A549 (cell line): ENCODE data around the gene MAF. TPM values are rescaled to one million over a fixed set of nuclear protein-coding genes. Genes with fewer than 3 reads are reported as not detected.

ENCODE experiments used
- ATAC-seq, 2 experiments: fragments of 200-7000 bp in 1 of 2; fragments of >200 bp in 1 of 2; cut with Nextera tagmentation in 1 of 2; cut with Tn5 transposase in 1 of 2; 3 replicates each; pipeline versions ENCODE4 v1.8.0 to v1.9.1; 2018 to 2020; ENCODE audit warnings: mild to moderate bottlenecking in 1 of 2, moderate library complexity in 1 of 2
- CTCF ChIA-PET: fragments of 300-600 bp; sonication (Branson Sonifier 250); formaldehyde crosslinking; extraction: SDS; loops from one replicate; lab custom pipeline; 2021; ENCODE audit warnings: antibody characterized with exemption, inconsistent platforms; lab: Yijun Ruan, JAX
- POLR2A ChIA-PET: fragments of 350-600 bp; formaldehyde crosslinking; extraction: SDS; loops from one replicate; lab custom pipeline; 2021; ENCODE audit warnings: antibody characterized with exemption, inconsistent platforms; lab: Yijun Ruan, JAX
- DNase-seq, 2 experiments: peaks; one replicate each; pipeline versions ENCODE4 v3.0.0 to v3.0.0-alpha.2; 2011 to 2016; ENCODE audit warnings: low read depth in 1 of 2, low spot score in 1 of 2
- FAIRE-seq: peaks from 2 replicates; lab custom pipeline; 2011; peaks lifted over from hg19 to GRCh38; lab: Jason Lieb, UNC
- H3K27ac ChIP-seq, 2 experiments: fragments of >200 bp; sonication (Bioruptor Twin); formaldehyde crosslinking; 3 replicates each; pipeline ENCODE4 v1.5.1; 2016 to 2017
- H3K4me1 ChIP-seq: fragments of >200 bp; sonication (Bioruptor Twin); formaldehyde crosslinking; 3 replicates; pipeline ENCODE4 v1.6.1; 2016
- H3K4me2 ChIP-seq: fragments of >200 bp; sonication (Bioruptor Twin); formaldehyde crosslinking; 3 replicates; pipeline ENCODE4 v1.6.1; 2016
- H3K4me3 ChIP-seq: fragments of >200 bp; sonication (Bioruptor Twin); formaldehyde crosslinking; 3 replicates; pipeline ENCODE4 v1.5.1; 2016
- H3K9me3 ChIP-seq: fragments of >200 bp; sonication (Bioruptor Twin); formaldehyde crosslinking; 3 replicates; pipeline ENCODE4 v1.6.1; 2016
- BHLHE40 ChIP-seq: IDR thresholded peaks from 2 replicates; pipeline ENCODE4 v1.6.1; 2012; ENCODE audit warnings: low read depth, low read length, inconsistent platforms
- CBX2 ChIP-seq: fragments of 200-600 bp; sonication (generic); IDR thresholded peaks from 2 replicates; pipeline ENCODE4 v1.6.1; 2016; ENCODE audit warnings: low read depth, mild to moderate bottlenecking, borderline replicate concordance
- CHD2 ChIP-seq: fragments of 150-350 bp; IDR thresholded peaks from 2 replicates; pipeline ENCODE4 v1.6.1; 2014; ENCODE audit warnings: low read length; ENCODE audit not compliant: partially characterized antibody
- CHD4 ChIP-seq: fragments of 200-600 bp; sonication (generic); IDR thresholded peaks from 2 replicates; pipeline ENCODE4 v1.6.1; 2016; ENCODE audit warnings: antibody characterized with exemption, mild to moderate bottlenecking, borderline replicate concordance
- EHF ChIP-seq: fragments of 250-450 bp; sonication (Bioruptor Pico); IDR thresholded peaks from 2 replicates; pipeline ENCODE4 v1.5.0; 2020; ENCODE audit warnings: mild to moderate bottlenecking
- ESRRA ChIP-seq: fragments of 150-350 bp; IDR thresholded peaks from 2 replicates; pipeline ENCODE4 v1.6.1; 2014; ENCODE audit warnings: mild to moderate bottlenecking, low read length, borderline replicate concordance
- FOSB ChIP-seq: fragments of 250-450 bp; sonication (Bioruptor Pico); IDR thresholded peaks from 2 replicates; pipeline ENCODE4 v1.5.0; 2020; ENCODE audit warnings: mild to moderate bottlenecking, moderate library complexity
- HEYL ChIP-seq: fragments of 250-450 bp; sonication (Bioruptor Pico); IDR thresholded peaks from 2 replicates; pipeline ENCODE4 v1.8.0; 2021; ENCODE audit warnings: mild to moderate bottlenecking, moderate library complexity
- HOXA7 ChIP-seq: fragments of 250-450 bp; sonication (Bioruptor Pico); IDR thresholded peaks from 2 replicates; pipeline ENCODE4 v1.5.0; 2020; ENCODE audit warnings: mild to moderate bottlenecking, moderate library complexity
- KDM1A ChIP-seq: fragments of 200-600 bp; sonication (generic); IDR thresholded peaks from 2 replicates; pipeline ENCODE4 v1.6.1; 2016; ENCODE audit warnings: low read depth, mild to moderate bottlenecking
- NFE2L2 ChIP-seq: fragments of 150-350 bp; conservative IDR thresholded peaks from 2 replicates; pipeline ENCODE4 v1.6.1; 2014; ENCODE audit warnings: low read length
- RAD21 ChIP-seq, 2 experiments: fragments of >200 bp in 1 of 2; sonication (Bioruptor Twin) in 1 of 2; formaldehyde crosslinking in 1 of 2; IDR thresholded peaks in 1 of 2; conservative IDR thresholded peaks in 1 of 2; 2 replicates in 1 of 2; 3 replicates in 1 of 2; pipeline ENCODE4 v1.6.1; 2012 to 2018; ENCODE audit warnings: inconsistent platforms in 1 of 2
- RCOR1 ChIP-seq: fragments of 150-350 bp; IDR thresholded peaks from 2 replicates; pipeline ENCODE4 v1.6.1; 2014; ENCODE audit warnings: antibody characterized with exemption, low read length, low read depth
- RFX5 ChIP-seq: fragments of 450-650 bp; IDR thresholded peaks from 2 replicates; pipeline ENCODE4 v1.7.1; 2014; ENCODE audit warnings: antibody characterized with exemption, mild to moderate bottlenecking, moderate library complexity
- RNF2 ChIP-seq: fragments of 200-600 bp; sonication (generic); IDR thresholded peaks from 2 replicates; pipeline ENCODE4 v1.6.1; 2016; ENCODE audit warnings: low read depth, mild to moderate bottlenecking, antibody characterized with exemption, moderate library complexity, borderline replicate concordance
- TP53 ChIP-seq: fragments of 250-450 bp; sonication (Bioruptor Pico); IDR thresholded peaks from 2 replicates; pipeline ENCODE4 v1.5.0; 2021; ENCODE audit warnings: mild to moderate bottlenecking, moderate library complexity
- ZNF302 ChIP-seq: fragments of 250-450 bp; sonication (Bioruptor Pico); IDR thresholded peaks from 2 replicates; pipeline ENCODE4 v1.9.0; 2021; ENCODE audit warnings: inconsistent platforms, mild to moderate bottlenecking, moderate library complexity
- WGBS: methylation state at CpG from one replicate; pipeline ENCODE4 v1.1.6; 2017; ENCODE audit errors: missing lambda C conversion rate; 5-methylcytosine and 5-hydroxymethylcytosine counted together
- polyA minus RNA-seq: library from RNA; depleted of rRNA, polyadenylated mRNA; stranded (reverse); fragments of >200 nt; gene quantifications from 2 replicates; pipeline ENCODE4 v1.2.3, GENCODE V29; 2011; rRNA and poly(A)+ RNA removed
- polyA plus RNA-seq, 4 experiments: library from polyadenylated mRNA; depleted of rRNA in 3 of 4; stranded (reverse); fragments of >200 nt; fragmentation: RNase III in 1 of 4; extraction: RNeasy Plus Mini Kit Qiagen cat#74134 plus additional on column Dnase treatment in 1 of 4; gene quantifications; 2 replicates in 3 of 4; 3 replicates in 1 of 4; pipeline ENCODE4 v1.2.3, GENCODE V29; 2011 to 2017
- TF ChIP-seq, protein P1 (sequence below): fragments of >200 bp; sonication (Bioruptor Twin); formaldehyde crosslinking; IDR thresholded peaks from 3 replicates; pipeline ENCODE4 v1.6.1; 2016
- TF ChIP-seq, protein P2 (sequence below): IDR thresholded peaks from 2 replicates; pipeline ENCODE4 v1.6.1; 2012
- TF ChIP-seq, protein P3 (sequence below): fragments of 450-650 bp; IDR thresholded peaks from 2 replicates; pipeline ENCODE4 v1.6.1; 2014; ENCODE audit warnings: antibody characterized with exemption

MAF gene
- polyA plus RNA-seq (2011; rRNA removed) (0.37 and 0.41 TPM in 2 replicates), polyA plus RNA-seq (2017; fragmentation: RNase III; extraction: RNeasy Plus Mini Kit Qiagen cat#74134 plus additional on column Dnase treatment) (0.12 to 0.22 TPM (median 0.14 TPM) in 3 replicates), polyA minus RNA-seq (0.33 and 0.34 TPM in 2 replicates)
- polyA plus RNA-seq (2012; cell fraction: cytosol; rRNA removed) = 0.45 and 0.66 TPM in 2 replicates
- 0.44 and 0.62 TPM in 2 replicates for polyA plus RNA-seq (2012; cell fraction: nucleus; rRNA removed)

DNA sequence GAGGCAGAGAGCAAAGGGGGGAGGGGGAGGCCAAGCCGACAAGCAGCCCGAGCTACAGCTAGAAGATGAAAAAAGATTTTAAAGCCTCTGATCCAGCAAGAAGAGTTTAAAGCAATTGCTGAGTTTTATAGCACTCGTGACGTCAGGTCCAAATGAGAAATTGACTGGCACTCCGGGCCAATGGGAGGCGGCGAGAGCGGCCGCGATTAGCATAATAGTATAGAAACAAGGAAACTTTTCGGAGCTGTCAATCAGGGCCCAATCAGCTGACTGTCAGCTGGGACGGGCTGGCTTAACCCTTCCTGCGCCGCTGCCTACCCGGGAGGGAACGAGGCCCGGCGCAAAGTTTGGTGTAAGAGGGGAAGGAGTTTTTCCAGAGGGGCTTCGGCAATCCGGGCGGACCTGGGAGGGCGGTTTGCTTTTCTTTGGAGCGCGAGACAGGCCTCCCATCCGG is at the start of gene MAF:
Gene MAF, minus strand, starts transcription at position 100 of the 454 bp plus-strand sequence. CDS start 835 bp downstream, outside the sequence.
- H3K27ac ChIP-seq = peak within 1 kb of the TSS; percentile 5 to 60; a peak in 4 of 6 replicates
- H3K9me3 ChIP-seq = no peaks in the 10 kb centered on the region
- peak within 1 kb of the TSS; percentile 49 for H3K4me3 ChIP-seq
- ChIA-PET POLR2A (interaction anchor here (0.7 to 1.5 kb wide), 2 partner anchors 10 to 1407 kb away, joined by 3 to 4 read pairs; partner anchors contain the start of gene CENPN), CTCF (interaction anchor here (0.6 to 2.8 kb wide), 9 partner anchors 10 to 1447 kb away, joined by 3 to 16 read pairs (median 6); no protein-coding TSS in a partner anchor)
- DNase-seq = peak; percentile 70 to 72
- TF ChIP-seq CHD2 (no peak), CBX2 (no peak), CHD4 (no peak), NFE2L2 (no peak), HOXA7 (CRISPR knock-in tag) (no peak), ZNF302 (CRISPR knock-in tag) (no peak)
- TF ChIP-seq, protein P1, sequence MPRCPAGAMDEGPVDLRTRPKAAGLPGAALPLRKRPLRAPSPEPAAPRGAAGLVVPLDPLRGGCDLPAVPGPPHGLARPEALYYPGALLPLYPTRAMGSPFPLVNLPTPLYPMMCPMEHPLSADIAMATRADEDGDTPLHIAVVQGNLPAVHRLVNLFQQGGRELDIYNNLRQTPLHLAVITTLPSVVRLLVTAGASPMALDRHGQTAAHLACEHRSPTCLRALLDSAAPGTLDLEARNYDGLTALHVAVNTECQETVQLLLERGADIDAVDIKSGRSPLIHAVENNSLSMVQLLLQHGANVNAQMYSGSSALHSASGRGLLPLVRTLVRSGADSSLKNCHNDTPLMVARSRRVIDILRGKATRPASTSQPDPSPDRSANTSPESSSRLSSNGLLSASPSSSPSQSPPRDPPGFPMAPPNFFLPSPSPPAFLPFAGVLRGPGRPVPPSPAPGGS = no peak
- TF ChIP-seq, protein P2, sequence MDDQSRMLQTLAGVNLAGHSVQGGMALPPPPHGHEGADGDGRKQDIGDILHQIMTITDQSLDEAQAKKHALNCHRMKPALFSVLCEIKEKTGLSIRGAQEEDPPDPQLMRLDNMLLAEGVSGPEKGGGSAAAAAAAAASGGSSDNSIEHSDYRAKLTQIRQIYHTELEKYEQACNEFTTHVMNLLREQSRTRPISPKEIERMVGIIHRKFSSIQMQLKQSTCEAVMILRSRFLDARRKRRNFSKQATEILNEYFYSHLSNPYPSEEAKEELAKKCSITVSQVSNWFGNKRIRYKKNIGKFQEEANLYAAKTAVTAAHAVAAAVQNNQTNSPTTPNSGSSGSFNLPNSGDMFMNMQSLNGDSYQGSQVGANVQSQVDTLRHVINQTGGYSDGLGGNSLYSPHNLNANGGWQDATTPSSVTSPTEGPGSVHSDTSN = peak; percentile 90
- TF ChIP-seq, protein P3, sequence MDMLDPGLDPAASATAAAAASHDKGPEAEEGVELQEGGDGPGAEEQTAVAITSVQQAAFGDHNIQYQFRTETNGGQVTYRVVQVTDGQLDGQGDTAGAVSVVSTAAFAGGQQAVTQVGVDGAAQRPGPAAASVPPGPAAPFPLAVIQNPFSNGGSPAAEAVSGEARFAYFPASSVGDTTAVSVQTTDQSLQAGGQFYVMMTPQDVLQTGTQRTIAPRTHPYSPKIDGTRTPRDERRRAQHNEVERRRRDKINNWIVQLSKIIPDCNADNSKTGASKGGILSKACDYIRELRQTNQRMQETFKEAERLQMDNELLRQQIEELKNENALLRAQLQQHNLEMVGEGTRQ = peak; percentile 57; the same call in 1 of the 2 replicates
- 1% methylated on average over 25 of the region's 25 CpGs for WGBS
- peak; percentile 61 to 79 for ATAC-seq
- FAIRE-seq = no peak
- H3K4me2 ChIP-seq = peak within 1 kb of the TSS; percentile 95
- H3K4me1 ChIP-seq = peaks cover 5% of the 10 kb centered on the region; the same call in 1 of the 3 replicates

GRCh38 chr16:79648826-79649225 is 48.3 kb upstream of the MAF start:
- no peak overlapping the region for H3K4me2 ChIP-seq
- DNase-seq (no peak), ATAC-seq (no peak), FAIRE-seq (no peak)
- H3K4me3 ChIP-seq = no peak overlapping the region
- no peaks in the 10 kb centered on the region for H3K9me3 ChIP-seq
- no peak overlapping the region for H3K27ac ChIP-seq
- ChIA-PET CTCF (no interaction called here), POLR2A (no interaction called here)
- H3K4me1 ChIP-seq = peaks cover 9% of the 10 kb centered on the region; the same call in 2 of the 3 replicates
- WGBS = 42% methylated on average over 4 of the region's 4 CpGs
- TF ChIP-seq RCOR1 (no peak), RAD21 (conservative IDR thresholded peaks at IDR 0.05 in 1 of 2, IDR thresholded peaks at IDR 0.05 in 1 of 2) (no peak), ESRRA (no peak), FOSB (CRISPR knock-in tag) (no peak), KDM1A (no peak), TP53 (no peak), CBX2 (no peak), HEYL (CRISPR knock-in tag) (no peak), ZNF302 (CRISPR knock-in tag) (no peak), RFX5 (no peak), RNF2 (no peak), BHLHE40 (no peak), EHF (CRISPR knock-in tag) (no peak)
